Neutrophil (primary cell): ENCODE data around the gene LYL1.
A peak's percentile ranks its signal among the peaks of the same experiment; 100 is the strongest.
"Not testable (repeated sequence)": the region's sequence is repeated elsewhere in the genome, so short reads cannot be mapped to it uniquely, and the experiment has no call there.

ENCODE experiments used
- H3K27ac ChIP-seq: fragments of 200-600 bp; sonication (generic); 2 replicates; pipeline ENCODE4 v1.5.1; 2016; ENCODE audit warnings: mild to moderate bottlenecking, moderate library complexity
- H3K27me3 ChIP-seq: fragments of 200-600 bp; sonication (generic); 2 replicates; pipeline ENCODE4 v1.6.0; 2016; ENCODE audit warnings: mild to moderate bottlenecking
- H3K36me3 ChIP-seq: fragments of 200-600 bp; sonication (generic); 2 replicates; pipeline ENCODE4 v1.5.1; 2017
- H3K4me1 ChIP-seq, 2 experiments: fragments of 200-600 bp in 1 of 2; sonication (generic) in 1 of 2; 1 replicate in 1 of 2; 2 replicates in 1 of 2; pipeline versions ENCODE4 v1.5.1 to v1.6.1; 2013 to 2016; ENCODE audit warnings: low read depth in 1 of 2, low read length in 1 of 2, mild to moderate bottlenecking in 1 of 2, moderate library complexity in 1 of 2; ENCODE audit not compliant: control insufficient read depth in 1 of 2, insufficient read depth in 1 of 2
- H3K4me3 ChIP-seq, 2 experiments: fragments of 200-600 bp in 1 of 2; sonication (generic) in 1 of 2; 1 replicate in 1 of 2; 2 replicates in 1 of 2; pipeline ENCODE4 v1.5.1; 2013 to 2016; ENCODE audit warnings: low read depth in 1 of 2, low read length in 1 of 2, mild to moderate bottlenecking in 1 of 2, moderate library complexity in 1 of 2
- H3K9me3 ChIP-seq: fragments of 200-600 bp; sonication (generic); 2 replicates; pipeline ENCODE4 v1.5.1; 2016
- TF ChIP-seq, protein P1 (sequence below): fragments of 200-600 bp; sonication (generic); IDR thresholded peaks from 2 replicates; pipeline ENCODE4 v1.5.1; 2016; ENCODE audit warnings: antibody characterized with exemption

Gene LYL1

DNA sequence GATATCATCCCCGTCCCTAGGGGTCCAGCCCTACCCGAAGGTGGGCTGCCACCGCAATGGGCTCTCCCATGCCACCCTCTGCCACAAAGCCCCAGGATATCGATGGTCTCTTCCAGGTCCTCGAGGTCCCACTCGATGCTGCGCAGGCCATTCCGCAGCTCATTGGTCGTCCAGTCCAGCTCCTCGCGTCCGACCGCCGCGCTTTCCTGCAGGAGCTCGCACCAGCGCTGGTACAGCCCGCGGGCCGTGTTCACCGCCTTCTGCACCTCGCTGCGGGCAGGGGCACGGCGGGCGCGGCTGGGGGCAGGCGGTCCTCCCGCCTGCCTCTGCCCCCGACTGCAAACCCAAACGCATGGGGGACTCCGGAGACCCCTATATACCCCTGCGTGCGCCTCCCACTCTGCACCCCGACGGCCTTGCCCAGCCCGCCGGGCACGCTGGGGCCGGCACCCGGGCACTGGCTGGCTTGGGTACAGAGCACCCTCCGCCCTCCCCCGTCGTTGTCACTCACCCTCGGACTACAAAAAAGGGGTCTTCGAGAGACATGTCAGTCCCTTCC, 47.0 kb upstream of the LYL1 start:
- TF ChIP-seq, protein P1, sequence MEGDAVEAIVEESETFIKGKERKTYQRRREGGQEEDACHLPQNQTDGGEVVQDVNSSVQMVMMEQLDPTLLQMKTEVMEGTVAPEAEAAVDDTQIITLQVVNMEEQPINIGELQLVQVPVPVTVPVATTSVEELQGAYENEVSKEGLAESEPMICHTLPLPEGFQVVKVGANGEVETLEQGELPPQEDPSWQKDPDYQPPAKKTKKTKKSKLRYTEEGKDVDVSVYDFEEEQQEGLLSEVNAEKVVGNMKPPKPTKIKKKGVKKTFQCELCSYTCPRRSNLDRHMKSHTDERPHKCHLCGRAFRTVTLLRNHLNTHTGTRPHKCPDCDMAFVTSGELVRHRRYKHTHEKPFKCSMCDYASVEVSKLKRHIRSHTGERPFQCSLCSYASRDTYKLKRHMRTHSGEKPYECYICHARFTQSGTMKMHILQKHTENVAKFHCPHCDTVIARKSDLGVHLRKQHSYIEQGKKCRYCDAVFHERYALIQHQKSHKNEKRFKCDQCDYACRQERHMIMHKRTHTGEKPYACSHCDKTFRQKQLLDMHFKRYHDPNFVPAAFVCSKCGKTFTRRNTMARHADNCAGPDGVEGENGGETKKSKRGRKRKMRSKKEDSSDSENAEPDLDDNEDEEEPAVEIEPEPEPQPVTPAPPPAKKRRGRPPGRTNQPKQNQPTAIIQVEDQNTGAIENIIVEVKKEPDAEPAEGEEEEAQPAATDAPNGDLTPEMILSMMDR: no peak
- peaks cover 49 to 58% of the 10 kb centered on the region in 2 experiments for H3K4me1 ChIP-seq
- H3K4me3 ChIP-seq: peak overlapping the region; percentile 91 to 94
- no peaks in the 10 kb centered on the region for H3K9me3 ChIP-seq
- H3K36me3 ChIP-seq: peaks cover 20% of the 10 kb centered on the region
- H3K27ac ChIP-seq: peak overlapping the region; percentile 96
- no peaks in the 10 kb centered on the region for H3K27me3 ChIP-seq

DNA sequence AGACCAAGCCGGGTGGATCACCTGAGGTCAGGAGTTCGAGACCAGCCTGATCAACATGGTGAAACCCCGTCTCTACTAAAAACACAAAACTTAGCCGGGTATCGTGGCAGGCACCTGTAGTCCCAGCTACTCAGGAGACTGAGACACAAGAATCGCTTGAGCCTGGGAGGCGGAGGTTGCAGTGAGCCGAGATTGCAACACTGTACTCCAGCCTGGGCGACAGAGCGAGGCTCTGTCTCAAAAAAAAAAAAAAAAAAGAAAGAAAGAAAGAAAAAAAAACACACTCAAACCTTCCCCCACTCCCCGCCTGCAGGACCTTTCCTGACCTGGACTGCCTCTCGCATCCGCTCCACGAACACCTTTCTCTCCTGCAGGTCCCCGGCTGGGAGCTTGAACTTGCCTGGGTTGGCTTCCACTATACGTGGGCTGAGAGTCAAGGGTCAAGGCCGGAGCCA, 46.5 kb upstream of the LYL1 start:
- H3K9me3 ChIP-seq, H3K27me3 ChIP-seq: not testable (repeated sequence)
- Histone ChIP-seq H3K27ac (peak overlapping the region; percentile 96), H3K4me3 (peak overlapping the region; percentile 91 to 94), H3K36me3 (peaks cover 25% of the 10 kb centered on the region), H3K4me1 (peaks cover 49 to 62% of the 10 kb centered on the region in 2 experiments)

DNA sequence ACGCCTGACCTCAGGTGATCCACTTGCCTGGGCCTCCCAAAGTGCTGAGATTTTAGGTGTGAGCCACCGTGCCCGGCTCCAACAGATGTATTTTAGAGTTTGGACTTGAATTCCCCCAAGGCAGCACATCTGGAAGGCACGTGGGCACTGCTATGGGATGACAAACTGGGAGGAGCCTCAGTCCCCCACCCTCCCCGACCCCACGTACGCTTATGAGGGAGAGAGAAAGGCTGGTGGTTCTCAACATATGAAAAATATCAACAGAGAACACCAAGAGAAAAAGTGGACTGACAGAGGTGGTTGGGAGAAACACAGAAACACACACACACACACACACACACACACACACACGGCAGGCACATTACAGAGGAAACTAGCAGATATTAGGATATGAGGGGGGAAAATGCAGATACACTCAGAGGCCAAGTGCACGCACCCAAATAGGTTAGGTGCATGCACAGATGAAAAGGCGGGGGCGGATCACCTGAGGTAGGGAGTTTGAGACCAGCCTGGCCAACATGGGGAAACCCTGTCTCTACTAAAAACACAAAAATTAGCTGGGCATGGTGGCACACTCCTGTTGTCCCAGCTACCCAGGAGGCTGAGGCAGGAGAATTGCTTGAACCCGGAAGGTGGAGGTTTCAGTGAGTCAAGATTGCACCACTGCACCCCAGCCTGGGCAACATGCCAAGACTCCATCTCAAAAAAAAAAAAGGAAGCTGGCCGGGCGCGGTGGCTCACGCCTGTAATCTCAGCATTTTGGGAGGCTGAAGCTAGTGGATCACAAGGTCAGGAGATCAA, 44.3 kb upstream of the LYL1 start:
- no peaks in the 10 kb centered on the region for H3K9me3 ChIP-seq
- H3K27me3 ChIP-seq: no peaks in the 10 kb centered on the region
- peaks cover 46% of the 10 kb centered on the region for H3K36me3 ChIP-seq
- TF ChIP-seq, protein P1: no peak
- peaks cover 46 to 59% of the 10 kb centered on the region in 2 experiments for H3K4me1 ChIP-seq
- H3K4me3 ChIP-seq: peak overlapping the region; percentile 91 to 94
- peak overlapping the region; percentile 96 for H3K27ac ChIP-seq

DNA sequence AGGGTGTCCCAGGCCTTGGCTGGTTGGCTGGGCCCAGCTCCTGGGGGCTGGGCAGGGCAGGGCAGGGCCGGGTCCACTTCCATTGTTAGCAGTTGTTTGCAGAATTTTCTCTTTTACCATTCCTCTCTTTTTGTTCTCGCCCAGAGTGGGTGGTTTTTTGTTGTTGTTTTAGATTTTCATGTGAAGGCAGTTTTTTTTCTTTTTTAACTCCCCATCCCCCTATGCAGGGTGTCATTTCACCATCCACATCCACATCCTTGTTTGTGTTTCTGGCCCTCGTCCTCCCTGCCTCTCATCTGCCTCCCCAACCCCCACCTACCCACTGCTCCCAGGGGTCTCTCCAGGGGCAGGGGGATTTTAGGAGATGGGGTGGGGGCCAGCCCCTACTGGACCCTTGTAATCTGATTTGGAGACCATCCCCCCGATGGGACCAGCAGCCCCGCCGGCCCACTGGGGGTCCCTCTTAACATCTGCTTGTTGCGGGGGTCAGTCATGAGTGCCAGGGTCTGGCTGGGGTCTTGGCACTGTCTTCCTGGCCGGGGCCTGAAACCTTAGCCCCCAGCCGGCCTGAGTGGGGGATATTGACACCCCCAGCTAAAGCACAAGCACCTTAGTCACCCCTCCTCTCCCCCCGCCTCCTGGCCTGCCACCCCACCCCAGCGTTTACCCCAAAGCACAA, 37.1 kb upstream of the LYL1 start:
- Histone ChIP-seq H3K4me3 (no peak overlapping the region), H3K36me3 (peaks cover 94% of the 10 kb centered on the region), H3K27ac (peak overlapping the region; percentile 72), H3K9me3 (no peaks in the 10 kb centered on the region), H3K4me1 (peaks cover 20% of the 10 kb centered on the region in 2 experiments), H3K27me3 (no peaks in the 10 kb centered on the region)
- TF ChIP-seq, protein P1: no peak

DNA sequence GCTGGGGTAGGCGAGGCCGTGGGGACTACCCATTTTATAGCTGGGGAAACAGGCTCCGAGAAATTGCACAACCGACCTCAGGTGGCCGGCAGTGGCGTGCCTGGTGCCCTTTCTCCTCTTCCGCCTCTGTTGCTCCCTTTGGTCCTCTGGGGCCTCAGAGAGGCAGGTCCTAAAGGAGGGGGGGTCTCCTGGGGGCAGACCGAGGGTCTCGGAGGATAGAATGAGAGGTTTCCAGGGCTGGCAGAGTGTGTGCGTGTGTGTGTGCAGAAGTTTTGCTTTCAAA, 36.2 kb upstream of the LYL1 start:
- Histone ChIP-seq H3K4me3 (no peak overlapping the region), H3K27ac (peak overlapping the region; percentile 72), H3K27me3 (no peaks in the 10 kb centered on the region), H3K9me3 (no peaks in the 10 kb centered on the region), H3K36me3 (peaks cover 85% of the 10 kb centered on the region), H3K4me1 (peaks cover 14 to 20% of the 10 kb centered on the region in 2 experiments)
- TF ChIP-seq, protein P1: no peak
